GM06990 (cell line): ENCODE data around the gene COL4A2.

ENCODE experiments used
- DNase-seq: peaks from one replicate; pipeline ENCODE4 v3.0.0-alpha.2; 2011; ENCODE audit not compliant: insufficient read length; ENCODE audit errors: extremely low read depth
- H3K27me3 ChIP-seq: replicated peaks from 2 replicates; pipeline ENCODE4 v1.6.0; 2011; ENCODE audit warnings: low read length; ENCODE audit not compliant: control insufficient read depth, insufficient read depth
- H3K36me3 ChIP-seq: 2 replicates; pipeline ENCODE4 v1.5.1; 2011; ENCODE audit warnings: low read length; ENCODE audit not compliant: control insufficient read depth, insufficient read depth
- H3K4me3 ChIP-seq: replicated peaks from 2 replicates; pipeline ENCODE4 v1.5.1; 2011; ENCODE audit warnings: low read depth, mild to moderate bottlenecking, control low read depth, low read length
- CTCF ChIP-seq: IDR thresholded peaks from 2 replicates; pipeline ENCODE4 v1.5.1; 2011; ENCODE audit warnings: low read length, control low read depth, mild to moderate bottlenecking, inconsistent platforms; ENCODE audit not compliant: insufficient read depth, poor library complexity, severe bottlenecking

COL4A2 gene

GRCh38 chr13:110505594-110505993 lies 198.5 kb downstream of the COL4A2 start:
- Histone ChIP-seq H3K4me3 (no peak overlapping the region), H3K36me3 (no peaks in the 10 kb centered on the region), H3K27me3 (no peaks in the 10 kb centered on the region; the same call in 1 of the 2 replicates)
- DNase-seq = no peak
- TF ChIP-seq CTCF = no peak

- DNase-seq = no peak
- no peaks in the 10 kb centered on the region for H3K27me3 ChIP-seq
- no peak for TF ChIP-seq CTCF
- no peak overlapping the region for H3K4me3 ChIP-seq
- no peaks in the 10 kb centered on the region for H3K36me3 ChIP-seq
These were observed 199.3 kb downstream of the COL4A2 start for GRCh38 chr13:110506396-110506795.

- H3K4me3 ChIP-seq = no peak overlapping the region
- no peaks in the 10 kb centered on the region for H3K36me3 ChIP-seq
- no peak for DNase-seq
- no peaks in the 10 kb centered on the region for H3K27me3 ChIP-seq
- TF ChIP-seq CTCF = no peak
These were observed 199.9 kb downstream of the COL4A2 start for GRCh38 chr13:110506859-110507566.

- Histone ChIP-seq H3K36me3 (no peaks in the 10 kb centered on the region), H3K4me3 (no peak overlapping the region), H3K27me3 (no peaks in the 10 kb centered on the region)
- no peak for TF ChIP-seq CTCF
- no peak for DNase-seq
These were observed 200.7 kb downstream of the COL4A2 start for GRCh38 chr13:110507678-110508381.

GRCh38 chr13:110509478-110509926 lies 202.4 kb downstream of the COL4A2 start:
- no peak for TF ChIP-seq CTCF
- Histone ChIP-seq H3K4me3 (no peak overlapping the region), H3K27me3 (no peaks in the 10 kb centered on the region; the same call in 1 of the 2 replicates), H3K36me3 (no peaks in the 10 kb centered on the region)
- DNase-seq = no peak
